IPS-18c (cell line): Measurements from ENCODE around the gene CELF2.

Source experiments
- H3K4me3 ChIP-seq: 2 replicates; pipeline ENCODE4 v1.7.0; 2013; ENCODE audit warnings: low read depth, mild to moderate bottlenecking, low read length, moderate library complexity; ENCODE audit not compliant: insufficient read depth
- H3K9me3 ChIP-seq: one replicate; pipeline ENCODE4 v1.6.1; 2013; ENCODE audit warnings: mild to moderate bottlenecking, low read length, moderate library complexity; ENCODE audit not compliant: control insufficient read depth, insufficient read depth

The CELF2 gene

GRCh38 chr10:11096422-11096821, 78.8 kb downstream of the CELF2 start:
- H3K4me3 ChIP-seq: no peak overlapping the region
- no peaks in the 10 kb centered on the region for H3K9me3 ChIP-seq

- no peaks in the 10 kb centered on the region for H3K9me3 ChIP-seq
- H3K4me3 ChIP-seq: no peak overlapping the region
Measured at GRCh38 chr10:11097686-11098085, 80.0 kb downstream of the CELF2 start.

GRCh38 chr10:11098666-11099065, 81.0 kb downstream of the CELF2 start:
- Histone ChIP-seq H3K9me3 (no peaks in the 10 kb centered on the region), H3K4me3 (no peak overlapping the region)

- no peak overlapping the region for H3K4me3 ChIP-seq
- no peaks in the 10 kb centered on the region for H3K9me3 ChIP-seq
Measured at GRCh38 chr10:11104772-11105675, 87.4 kb downstream of the CELF2 start.

- H3K4me3 ChIP-seq: no peak overlapping the region
- no peaks in the 10 kb centered on the region for H3K9me3 ChIP-seq
Measured at GRCh38 chr10:11105676-11106004, 88.0 kb downstream of the CELF2 start.

GRCh38 chr10:11106621-11107374, 89.1 kb downstream of the CELF2 start:
- Histone ChIP-seq H3K9me3 (no peaks in the 10 kb centered on the region), H3K4me3 (no peak overlapping the region)

GRCh38 chr10:11107948-11108347, 90.3 kb downstream of the CELF2 start:
- Histone ChIP-seq H3K9me3 (no peaks in the 10 kb centered on the region), H3K4me3 (no peak overlapping the region)

GRCh38 chr10:11108356-11108755, 90.7 kb downstream of the CELF2 start:
- Histone ChIP-seq H3K9me3 (no peaks in the 10 kb centered on the region), H3K4me3 (no peak overlapping the region)

- H3K9me3 ChIP-seq: no peaks in the 10 kb centered on the region
- H3K4me3 ChIP-seq: no peak overlapping the region
Measured at GRCh38 chr10:11109590-11109989, 91.9 kb downstream of the CELF2 start.

- no peak overlapping the region for H3K4me3 ChIP-seq
Measured at GRCh38 chr10:11110539-11110938, 92.9 kb downstream of the CELF2 start.

GRCh38 chr10:11111490-11111889, 93.8 kb downstream of the CELF2 start:
- H3K4me3 ChIP-seq: no peak overlapping the region
- no peaks in the 10 kb centered on the region for H3K9me3 ChIP-seq

More at GRCh38 chr10:11110539-11110938, 92.9 kb downstream of the CELF2 start:
- H3K9me3 ChIP-seq: no peaks in the 10 kb centered on the region

GRCh38 chr10:11112718-11113117, 95.0 kb downstream of the CELF2 start:
- H3K4me3 ChIP-seq: no peak overlapping the region
- no peaks in the 10 kb centered on the region for H3K9me3 ChIP-seq

GRCh38 chr10:11113156-11113555, 95.5 kb downstream of the CELF2 start:
- H3K9me3 ChIP-seq: no peaks in the 10 kb centered on the region
- H3K4me3 ChIP-seq: no peak overlapping the region

GRCh38 chr10:11114269-11114668, 96.6 kb downstream of the CELF2 start:
- H3K9me3 ChIP-seq: no peaks in the 10 kb centered on the region
- no peak overlapping the region for H3K4me3 ChIP-seq

- no peak overlapping the region for H3K4me3 ChIP-seq
- H3K9me3 ChIP-seq: no peaks in the 10 kb centered on the region
Measured at GRCh38 chr10:11115337-11115736, 97.7 kb downstream of the CELF2 start.

GRCh38 chr10:11116361-11116760, 98.7 kb downstream of the CELF2 start:
- H3K9me3 ChIP-seq: no peaks in the 10 kb centered on the region
- H3K4me3 ChIP-seq: no peak overlapping the region

GRCh38 chr10:11116817-11117216, 99.1 kb downstream of the CELF2 start:
- Histone ChIP-seq H3K9me3 (no peaks in the 10 kb centered on the region), H3K4me3 (no peak overlapping the region)

- H3K4me3 ChIP-seq: no peak overlapping the region
- no peaks in the 10 kb centered on the region for H3K9me3 ChIP-seq
Measured at GRCh38 chr10:11118686-11119085, 101.0 kb downstream of the CELF2 start.
